DOHH2 (cell line): Measurements from ENCODE around the gene ANKRD33.

Source experiments
- CTCF ChIP-seq: fragments of 200-600 bp; sonication (generic); IDR thresholded peaks from one replicate; pipeline ENCODE4 v1.5.1; 2014; ENCODE audit warnings: antibody characterized with exemption, mild to moderate bottlenecking, low read depth, low read length; ENCODE audit not compliant: poor library complexity, severe bottlenecking
- EZH2phosphoT487 ChIP-seq: fragments of 200-600 bp; sonication (generic); IDR thresholded peaks from 2 replicates; pipeline ENCODE4 v1.6.1; 2017; ENCODE audit warnings: borderline replicate concordance, mild to moderate bottlenecking, antibody characterized with exemption, low read length, moderate library complexity, mixed read lengths

GRCh38 chr12:51926718-51927117 lies 38.8 kb downstream of the ANKRD33 start:
- TF ChIP-seq CTCF (peak; percentile 59), EZH2phosphoT487 (no peak)
